ENCODE results near the gene PTK6.

DNA sequence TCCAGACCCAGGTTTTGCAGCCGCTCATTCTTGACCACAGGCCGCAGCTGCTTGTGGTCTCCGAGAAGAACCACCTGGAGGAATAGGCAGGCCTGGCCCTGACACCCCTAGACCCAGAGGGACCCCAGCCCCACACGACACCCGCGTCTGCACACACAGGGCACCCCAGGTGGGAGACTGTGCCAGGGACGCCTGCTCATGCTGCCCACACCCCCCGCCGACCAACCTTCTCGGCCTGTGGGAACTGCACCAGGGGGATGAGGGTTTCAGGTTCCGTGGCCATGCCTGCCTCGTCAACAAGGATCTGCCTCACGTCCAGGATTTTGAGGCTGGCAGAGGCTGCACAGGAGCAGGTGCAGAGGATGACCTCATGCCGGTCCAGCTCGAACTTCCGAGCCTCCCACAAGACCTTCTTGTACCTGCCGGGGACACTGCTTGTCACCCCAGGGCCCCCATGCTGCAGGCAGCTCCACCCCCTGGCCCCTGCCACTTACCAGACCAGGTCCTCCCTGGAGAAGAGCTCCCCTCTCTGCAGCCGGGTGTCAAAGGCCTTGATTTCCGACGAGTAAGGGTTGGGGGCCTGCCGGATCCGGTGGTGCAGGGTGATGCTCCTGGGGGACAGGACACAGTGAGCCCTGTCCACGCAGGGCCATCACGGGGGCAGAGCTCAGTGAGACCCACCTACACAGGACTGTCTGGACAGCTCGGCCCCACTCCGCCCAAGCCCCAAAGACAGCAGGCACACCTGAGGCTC is 23.9 kb upstream of the PTK6 start:
- TF ChIP-seq, protein P1, sequence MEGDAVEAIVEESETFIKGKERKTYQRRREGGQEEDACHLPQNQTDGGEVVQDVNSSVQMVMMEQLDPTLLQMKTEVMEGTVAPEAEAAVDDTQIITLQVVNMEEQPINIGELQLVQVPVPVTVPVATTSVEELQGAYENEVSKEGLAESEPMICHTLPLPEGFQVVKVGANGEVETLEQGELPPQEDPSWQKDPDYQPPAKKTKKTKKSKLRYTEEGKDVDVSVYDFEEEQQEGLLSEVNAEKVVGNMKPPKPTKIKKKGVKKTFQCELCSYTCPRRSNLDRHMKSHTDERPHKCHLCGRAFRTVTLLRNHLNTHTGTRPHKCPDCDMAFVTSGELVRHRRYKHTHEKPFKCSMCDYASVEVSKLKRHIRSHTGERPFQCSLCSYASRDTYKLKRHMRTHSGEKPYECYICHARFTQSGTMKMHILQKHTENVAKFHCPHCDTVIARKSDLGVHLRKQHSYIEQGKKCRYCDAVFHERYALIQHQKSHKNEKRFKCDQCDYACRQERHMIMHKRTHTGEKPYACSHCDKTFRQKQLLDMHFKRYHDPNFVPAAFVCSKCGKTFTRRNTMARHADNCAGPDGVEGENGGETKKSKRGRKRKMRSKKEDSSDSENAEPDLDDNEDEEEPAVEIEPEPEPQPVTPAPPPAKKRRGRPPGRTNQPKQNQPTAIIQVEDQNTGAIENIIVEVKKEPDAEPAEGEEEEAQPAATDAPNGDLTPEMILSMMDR (IDR thresholded peaks at IDR 0.05; ENCODE audit: low read length), result no peak
- no peak for TF ChIP-seq EZH2 (optimal IDR thresholded peaks at IDR 0.05; ENCODE audit: low read depth, low read length)

Measured in MM.1S (cell line).